Caco-2 (cell line): ENCODE data around the gene IQSEC1. TPM values are rescaled to one million over a fixed set of nuclear protein-coding genes. Genes with fewer than 3 reads are reported as not detected.

Source experiments
- BruUV-seq: library from RNA; stranded (reverse); fragments of 400-500 nt; replicated peaks from 2 replicates; lab custom pipeline; 2021; lab: Mats Ljungman, UMichigan
- CTCF ChIA-PET: fragments of 300-600 bp; sonication (Branson Sonifier 250); formaldehyde crosslinking; loops from one replicate; lab custom pipeline; 2022; ENCODE audit warnings: antibody characterized with exemption; lab: Charles Lee
- POLR2A ChIA-PET: fragments of 300-600 bp; sonication (Branson Sonifier 250); formaldehyde crosslinking; loops from one replicate; lab custom pipeline; 2022; ENCODE audit warnings: antibody characterized with exemption; lab: Charles Lee
- DNase-seq, 2 experiments: peaks; one replicate each; pipeline versions ENCODE4 v3.0.0 to v3.0.0-alpha.2; 2020 to 2022
- H3K27me3 ChIP-seq: replicated peaks from 2 replicates; pipeline ENCODE4 v1.6.0; 2011; ENCODE audit warnings: low read length; ENCODE audit not compliant: control insufficient read depth, insufficient read depth
- H3K36me3 ChIP-seq: 2 replicates; pipeline ENCODE4 v1.5.1; 2011; ENCODE audit warnings: low read length; ENCODE audit not compliant: control insufficient read depth, insufficient read depth
- H3K4me1 ChIP-seq: fragments of 250-450 bp; sonication (Bioruptor Pico); 2 replicates; pipeline ENCODE4 v1.5.1; 2020; ENCODE audit warnings: mild to moderate bottlenecking
- H3K4me3 ChIP-seq: 2 replicates; pipeline ENCODE4 v1.5.1; 2011; ENCODE audit warnings: low read depth, mild to moderate bottlenecking, control low read depth, low read length
- H3K9me3 ChIP-seq: fragments of 250-450 bp; sonication (Bioruptor Pico); 2 replicates; pipeline ENCODE4 v1.5.1; 2020; ENCODE audit warnings: mild to moderate bottlenecking, moderate library complexity
- H3K27ac Mint-ChIP-seq: one replicate; pipeline ENCODE4 v1.8.0; 2022; ENCODE audit warnings: mixed read lengths; ENCODE audit not compliant: unreplicated experiment
- H3K27me3 Mint-ChIP-seq: one replicate; pipeline ENCODE4 v1.8.0; 2022; ENCODE audit warnings: mixed read lengths; ENCODE audit not compliant: insufficient read depth, unreplicated experiment
- H3K36me3 Mint-ChIP-seq: one replicate; pipeline ENCODE4 v1.8.0; 2022; ENCODE audit warnings: mild to moderate bottlenecking, mixed read lengths; ENCODE audit not compliant: insufficient read depth, unreplicated experiment
- H3K4me1 Mint-ChIP-seq: one replicate; pipeline ENCODE4 v1.8.0; 2022; ENCODE audit warnings: low read depth, mixed read lengths; ENCODE audit not compliant: unreplicated experiment
- H3K4me3 Mint-ChIP-seq: one replicate; pipeline ENCODE4 v1.8.0; 2022; ENCODE audit warnings: mild to moderate bottlenecking, moderate library complexity, mixed read lengths; ENCODE audit not compliant: unreplicated experiment
- H3K9me3 Mint-ChIP-seq: one replicate; pipeline ENCODE4 v1.8.0; 2022; ENCODE audit warnings: mixed read lengths; ENCODE audit not compliant: unreplicated experiment
- CTCF ChIP-seq, 2 experiments: fragments of 200-600 bp in 1 of 2; IDR thresholded peaks; 1 replicate in 1 of 2; 2 replicates in 1 of 2; pipeline versions ENCODE4 v1.5.1 to v1.8.0; 2011 to 2022; ENCODE audit warnings: antibody characterized with exemption in 1 of 2, control low read depth in 1 of 2, inconsistent platforms in 1 of 2, low read depth in 1 of 2, low read length in 1 of 2, mild to moderate bottlenecking in 1 of 2, moderate library complexity in 1 of 2; ENCODE audit not compliant: insufficient read depth in 1 of 2, severe bottlenecking in 1 of 2, unreplicated experiment in 1 of 2
- intact Hi-C: fragments of 100-400 bp; cut with micrococcal nuclease; formaldehyde crosslinking; loops from one replicate; pipeline ENCODE4 v1.10.0; 2022; ENCODE audit not compliant: unreplicated experiment
- total RNA-seq: library from RNA; stranded (reverse); gene quantifications from 2 replicates; pipeline ENCODE4 v1.2.3, GENCODE V29; 2022

IQSEC1 gene
- total RNA-seq, 1 experiment from 2014 or later, result 40.0 TPM

GRCh38 chr3:12999147-13000140 lies 73.8 kb downstream of the IQSEC1 start:
- Mint-ChIP-seq H3K27me3 (no peaks in the 10 kb centered on the region), H3K4me3 (no peak overlapping the region), H3K4me1 (no peaks in the 10 kb centered on the region), H3K9me3 (no peaks in the 10 kb centered on the region), H3K36me3 (no peaks in the 10 kb centered on the region), H3K27ac (no peak overlapping the region)
- no TSS peak for BruUV-seq
- Histone ChIP-seq H3K27me3 (no peaks in the 10 kb centered on the region), H3K36me3 (no peaks in the 10 kb centered on the region), H3K4me3 (no peak overlapping the region), H3K4me1 (no peaks in the 10 kb centered on the region), H3K9me3 (no peaks in the 10 kb centered on the region)
- POLR2A ChIA-PET, result no interaction called here
- CTCF ChIA-PET, result no interaction called here
- intact Hi-C loops, result no loop called here
- TF ChIP-seq CTCF (IDR thresholded peaks at IDR 0.05; ENCODE audit: insufficient read depth in 1 of 2, low read depth in 1 of 2, low read length in 1 of 2, severe bottlenecking in 1 of 2, unreplicated experiment in 1 of 2), result no peak
- DNase-seq, result no peak

DNA sequence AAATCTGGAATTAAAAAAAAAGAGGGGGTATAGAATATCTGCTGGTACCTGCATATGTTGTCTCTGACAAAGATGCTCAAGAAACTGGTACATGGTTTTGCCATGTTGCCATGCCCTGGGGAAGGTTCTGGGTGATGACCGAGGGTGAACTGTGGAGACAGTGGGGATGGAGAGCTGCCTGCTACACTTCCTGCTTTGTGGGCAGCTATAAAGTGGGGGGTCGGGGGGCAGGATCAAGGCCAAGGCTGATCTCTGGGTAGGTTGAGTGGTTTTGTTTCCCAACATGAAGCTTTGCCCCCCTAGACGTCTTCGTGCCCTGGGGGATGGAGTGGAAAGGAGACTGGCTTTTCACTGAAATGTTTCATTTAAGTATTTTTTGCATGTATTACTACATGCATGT lies 74.6 kb downstream of the IQSEC1 start:
- Mint-ChIP-seq H3K36me3 (no peaks in the 10 kb centered on the region), H3K4me1 (no peaks in the 10 kb centered on the region), H3K4me3 (no peak overlapping the region), H3K27me3 (no peaks in the 10 kb centered on the region), H3K9me3 (no peaks in the 10 kb centered on the region), H3K27ac (no peak overlapping the region)
- Histone ChIP-seq H3K4me3 (no peak overlapping the region), H3K4me1 (no peaks in the 10 kb centered on the region), H3K36me3 (no peaks in the 10 kb centered on the region), H3K27me3 (no peaks in the 10 kb centered on the region), H3K9me3 (no peaks in the 10 kb centered on the region)
- no peak for TF ChIP-seq CTCF (IDR thresholded peaks at IDR 0.05; ENCODE audit: insufficient read depth in 1 of 2, low read depth in 1 of 2, low read length in 1 of 2, severe bottlenecking in 1 of 2, unreplicated experiment in 1 of 2)
- CTCF ChIA-PET, result no interaction called here
- intact Hi-C loops, result no loop called here
- POLR2A ChIA-PET, result interaction anchor here (0.6 kb wide), 1 partner anchor 13 kb away, joined by 3 read pairs; no protein-coding TSS in a partner anchor
- no TSS peak for BruUV-seq
- no peak for DNase-seq

GRCh38 chr3:12997387-12997786 lies 75.8 kb downstream of the IQSEC1 start:
- no peak overlapping the region for H3K4me3 ChIP-seq
- intact Hi-C loops, result no loop called here
- Mint-ChIP-seq H3K36me3 (no peaks in the 10 kb centered on the region), H3K27me3 (no peaks in the 10 kb centered on the region), H3K4me3 (no peak overlapping the region), H3K4me1 (no peaks in the 10 kb centered on the region), H3K27ac (no peak overlapping the region), H3K9me3 (no peaks in the 10 kb centered on the region)
- peaks cover 8% of the 10 kb centered on the region for H3K4me1 ChIP-seq
- no peaks in the 10 kb centered on the region for H3K27me3 ChIP-seq
- DNase-seq, result no peak
- TF ChIP-seq CTCF (IDR thresholded peaks at IDR 0.05; ENCODE audit: insufficient read depth in 1 of 2, low read depth in 1 of 2, low read length in 1 of 2, severe bottlenecking in 1 of 2, unreplicated experiment in 1 of 2), result no peak
- no peaks in the 10 kb centered on the region for H3K36me3 ChIP-seq
- no peaks in the 10 kb centered on the region for H3K9me3 ChIP-seq
- no TSS peak for BruUV-seq
- CTCF ChIA-PET, result no interaction called here
- POLR2A ChIA-PET, result no interaction called here
